H1 (cell line): ENCODE results near the gene USP26. TPM values are rescaled to one million over a fixed set of nuclear protein-coding genes. Genes with fewer than 3 reads are reported as not detected.
"Not testable (repeated sequence)": the region's sequence is repeated elsewhere in the genome, so short reads cannot be mapped to it uniquely, and the experiment has no call there.

Source experiments
- CTCF ChIA-PET: fragments of 300-600 bp; sonication (Branson Sonifier 250); formaldehyde crosslinking; loops from one replicate; lab custom pipeline; 2021; ENCODE audit not compliant: partially characterized antibody; lab: Charles Lee
- POLR2A ChIA-PET: fragments of 300-600 bp; sonication (Branson Sonifier 250); formaldehyde crosslinking; loops from one replicate; lab custom pipeline; 2021; ENCODE audit warnings: inconsistent platforms; ENCODE audit not compliant: partially characterized antibody; lab: Charles Lee
- DNase-seq, 2 experiments: peaks; one replicate each; pipeline versions ENCODE4 v3.0.0 to v3.0.0-alpha.2; 2010 to 2022; ENCODE audit warnings: low spot score in 2 of 2, low read depth in 1 of 2, mixed read lengths in 1 of 2
- FAIRE-seq: peaks from 2 replicates; lab custom pipeline; 2011; peaks lifted over from hg19 to GRCh38; lab: Jason Lieb, UNC
- H2AFZ ChIP-seq: 2 replicates; pipeline ENCODE4 v1.8.1; 2012; ENCODE audit warnings: low read length, inconsistent platforms
- H2AK5ac ChIP-seq: 2 replicates; pipeline ENCODE4 v1.6.1; 2013; ENCODE audit warnings: low read depth, low read length
- H2BK120ac ChIP-seq: replicated peaks from 2 replicates; pipeline ENCODE3; 2013; ENCODE audit warnings: low read depth, low read length, inconsistent platforms
- H2BK12ac ChIP-seq: 2 replicates; pipeline ENCODE4 v1.6.1; 2013; ENCODE audit warnings: low read depth, low read length
- H2BK15ac ChIP-seq: 2 replicates; pipeline ENCODE4 v1.6.1; 2013; ENCODE audit warnings: low read length
- H2BK20ac ChIP-seq: 2 replicates; pipeline ENCODE4 v1.6.1; 2013; ENCODE audit warnings: low read length
- H2BK5ac ChIP-seq: 2 replicates; pipeline ENCODE4 v1.6.1; 2013; ENCODE audit warnings: low read depth, low read length
- H3K14ac ChIP-seq: 2 replicates; pipeline ENCODE4 v1.6.1; 2013; ENCODE audit warnings: inconsistent platforms; ENCODE audit not compliant: insufficient read length
- H3K18ac ChIP-seq: 2 replicates; pipeline ENCODE4 v1.6.1; 2013; ENCODE audit warnings: low read length; ENCODE audit errors: extremely low read depth
- H3K23ac ChIP-seq: 2 replicates; pipeline ENCODE4 v1.6.1; 2013; ENCODE audit warnings: inconsistent platforms; ENCODE audit not compliant: insufficient read length
- H3K23me2 ChIP-seq: 2 replicates; pipeline ENCODE4 v1.6.1; 2013; ENCODE audit warnings: low read depth, low read length
- H3K27ac ChIP-seq: 2 replicates; pipeline ENCODE4 v1.6.1; 2011; ENCODE audit warnings: low read depth, low read length, inconsistent platforms
- H3K27me3 ChIP-seq, 4 experiments: replicated peaks in 1 of 4; 1 replicate in 1 of 4; 2 replicates in 3 of 4; pipeline versions ENCODE4 v1.6.1 to v1.8.1; 2011 to 2013; ENCODE audit warnings: low read length in 3 of 4, mild to moderate bottlenecking in 3 of 4, inconsistent platforms in 2 of 4, mixed read lengths in 2 of 4, moderate library complexity in 1 of 4; ENCODE audit not compliant: control insufficient read depth in 3 of 4, insufficient read depth in 3 of 4; ENCODE audit errors: extremely low read depth in 1 of 4
- H3K36me3 ChIP-seq, 4 experiments: 2 replicates each; pipeline versions ENCODE4 v1.6.1 to v1.8.1; 2011 to 2013; ENCODE audit warnings: mild to moderate bottlenecking in 4 of 4, low read length in 3 of 4, moderate library complexity in 2 of 4, control low read depth in 1 of 4, inconsistent platforms in 1 of 4; ENCODE audit not compliant: insufficient read depth in 4 of 4, control insufficient read depth in 2 of 4
- H3K4ac ChIP-seq: replicated peaks from 2 replicates; pipeline ENCODE3; 2013; ENCODE audit warnings: low read length, low read depth, mixed read lengths, inconsistent platforms; ENCODE audit not compliant: insufficient read length
- H3K4me1 ChIP-seq, 4 experiments: replicated peaks in 1 of 4; 1 replicate in 1 of 4; 2 replicates in 3 of 4; pipeline versions ENCODE4 v1.6.1 to v1.8.1; 2011 to 2013; ENCODE audit warnings: low read length in 3 of 4, inconsistent platforms in 2 of 4, mixed read lengths in 1 of 4; ENCODE audit not compliant: insufficient read depth in 4 of 4, control insufficient read depth in 3 of 4
- H3K4me2 ChIP-seq, 2 experiments: 2 replicates each; pipeline versions ENCODE4 v1.6.1 to v1.8.1; 2011 to 2013; ENCODE audit warnings: low read depth in 2 of 2, low read length in 2 of 2, control low read depth in 1 of 2, inconsistent platforms in 1 of 2, mild to moderate bottlenecking in 1 of 2; ENCODE audit not compliant: insufficient read depth in 1 of 2
- H3K4me3 ChIP-seq, 4 experiments: fragments of 200-600, 300-600 bp in 1 of 4; sonication (generic), shearing (Covaris generic), sonication (Bioruptor Twin) in 1 of 4; 2 replicates each; pipeline versions ENCODE4 v1.5.1 to v1.8.1; 2011 to 2016; ENCODE audit warnings: low read length in 4 of 4, low read depth in 3 of 4, control low read depth in 2 of 4, inconsistent platforms in 2 of 4, mild to moderate bottlenecking in 2 of 4, mixed read lengths in 1 of 4, moderate library complexity in 1 of 4; ENCODE audit not compliant: insufficient read depth in 2 of 4; ENCODE audit errors: extremely low read depth in 1 of 4
- H3K56ac ChIP-seq: replicated peaks from 2 replicates; pipeline ENCODE3; 2013; ENCODE audit warnings: low read depth, mild to moderate bottlenecking, mixed read lengths, low read length, inconsistent platforms; ENCODE audit not compliant: insufficient read length
- H3K79me1 ChIP-seq: 2 replicates; pipeline ENCODE4 v1.6.1; 2013; ENCODE audit warnings: low read depth, low read length, control low read depth
- H3K79me2 ChIP-seq, 2 experiments: 2 replicates each; pipeline versions ENCODE4 v1.6.1 to v1.8.1; 2012 to 2013; ENCODE audit warnings: low read length in 2 of 2, mild to moderate bottlenecking in 2 of 2, inconsistent platforms in 1 of 2; ENCODE audit not compliant: insufficient read depth in 2 of 2, control insufficient read depth in 1 of 2
- H3K9ac ChIP-seq, 4 experiments: replicated peaks in 1 of 4; 1 replicate in 1 of 4; 2 replicates in 3 of 4; pipeline versions ENCODE4 v1.6.1 to v1.8.1; 2011 to 2013; ENCODE audit warnings: low read depth in 3 of 4, low read length in 3 of 4, control low read depth in 2 of 4, mild to moderate bottlenecking in 2 of 4, moderate library complexity in 2 of 4, inconsistent platforms in 1 of 4; ENCODE audit errors: extremely low read depth in 1 of 4
- H3K9me3 ChIP-seq, 2 experiments: 2 replicates each; pipeline versions ENCODE4 v1.6.1 to v1.8.1; 2012 to 2013; ENCODE audit warnings: mild to moderate bottlenecking in 2 of 2, moderate library complexity in 2 of 2, control low read depth in 1 of 2, inconsistent platforms in 1 of 2, low read depth in 1 of 2, low read length in 1 of 2, mixed read lengths in 1 of 2; ENCODE audit not compliant: insufficient read depth in 2 of 2
- H4K20me1 ChIP-seq, 2 experiments: replicated peaks in 1 of 2; 2 replicates each; pipeline versions ENCODE3 to v1.8.1; 2011 to 2013; ENCODE audit warnings: inconsistent platforms in 2 of 2, low read length in 2 of 2, mild to moderate bottlenecking in 1 of 2; ENCODE audit not compliant: insufficient read depth in 2 of 2, control insufficient read depth in 1 of 2
- H4K5ac ChIP-seq: 2 replicates; pipeline ENCODE4 v1.6.1; 2013; ENCODE audit warnings: low read length, low read depth, mixed read lengths, inconsistent platforms; ENCODE audit not compliant: insufficient read length
- H4K8ac ChIP-seq: 2 replicates; pipeline ENCODE4 v1.8.0; 2013; ENCODE audit warnings: mild to moderate bottlenecking, moderate library complexity, low read length, inconsistent platforms; ENCODE audit not compliant: insufficient read depth; ENCODE audit errors: extremely low read depth
- H4K91ac ChIP-seq: replicated peaks from 2 replicates; pipeline ENCODE3; 2013; ENCODE audit warnings: low read length, mixed read lengths, inconsistent platforms; ENCODE audit not compliant: insufficient read length
- ASH2L ChIP-seq: fragments of 200-600, 300-600 bp; sonication (generic); IDR thresholded peaks from one replicate; pipeline ENCODE4 v1.7.1; 2017; ENCODE audit warnings: low read length
- FOSL1 ChIP-seq: IDR thresholded peaks from 2 replicates; pipeline ENCODE4 v1.6.1; 2011; ENCODE audit warnings: mild to moderate bottlenecking, low read depth, low read length, moderate library complexity; ENCODE audit not compliant: insufficient read depth
- MAFK ChIP-seq: IDR thresholded peaks from 2 replicates; pipeline ENCODE4 v1.6.1; 2012; ENCODE audit warnings: low read depth, mild to moderate bottlenecking, improper control_type of control experiment, low read length
- WGBS, 2 experiments: shearing (Covaris generic) in 1 of 2; methylation state at CpG; one replicate each; pipeline versions ENCODE4 v1.1.6 to v1.1.7; 2013 to 2015; ENCODE audit warnings: low lambda C conversion rate in 2 of 2, mixed read lengths in 2 of 2, inconsistent platforms in 1 of 2, low coverage in 1 of 2, missing lambda C conversion rate in 1 of 2; ENCODE audit not compliant: insufficient replicate concordance in 2 of 2, insufficient coverage in 1 of 2, insufficient read length in 1 of 2; ENCODE audit errors: extremely low coverage in 1 of 2, missing lambda C conversion rate in 1 of 2; 5-methylcytosine and 5-hydroxymethylcytosine counted together
- polyA plus RNA-seq, 7 experiments: library from polyadenylated mRNA; depleted of rRNA in 3 of 7; stranded (reverse) in 5 of 7; unstranded in 2 of 7; fragments of >200 nt in 5 of 7; fragments of 200-250 nt in 2 of 7; gene quantifications; 1 replicate in 5 of 7; 2 replicates in 1 of 7; 4 replicates in 1 of 7; pipeline versions ENCODE4 v1.2.1 to v1.2.3, GENCODE V29; 2011 to 2013; ENCODE audit warnings: missing spikeins in 2 of 7, mixed read lengths in 2 of 7
- total RNA-seq: library from RNA; stranded (reverse); fragmentation: NEBNext Ultra II Directional; extraction: Animal tissue kit (Norgen Biotek cat#: 25700); gene quantifications from 2 replicates; pipeline ENCODE4 v1.2.1, GENCODE V29; 2021

Gene USP26
- total and polyA plus RNA-seq, 2 of the 8 experiments (the other 6 are each of a cell fraction or from before 2014, with no cell fraction given), result not detected

DNA sequence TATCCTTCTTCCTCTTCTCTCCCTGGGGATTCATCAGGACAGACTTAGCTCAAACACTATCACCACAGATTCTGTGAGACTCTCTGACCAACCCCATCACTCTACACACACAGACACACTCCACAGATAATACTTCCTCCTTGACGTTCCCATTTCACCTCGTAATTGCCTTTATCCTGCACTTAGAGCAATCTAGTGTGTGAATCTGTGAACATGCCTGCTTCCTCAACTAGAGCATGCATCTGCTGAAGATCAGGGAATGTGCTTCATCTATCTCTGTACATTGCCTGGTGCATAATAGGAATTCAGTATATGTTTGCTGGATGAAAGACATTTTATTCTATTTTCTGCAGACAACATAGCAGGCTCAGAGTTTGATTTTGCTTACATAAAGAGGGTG lies 113.4 kb downstream of the USP26 start (continued):
- TF ChIP-seq FOSL1, result no peak
- TF ChIP-seq MAFK, result no peak
- no peak for TF ChIP-seq ASH2L

DNA sequence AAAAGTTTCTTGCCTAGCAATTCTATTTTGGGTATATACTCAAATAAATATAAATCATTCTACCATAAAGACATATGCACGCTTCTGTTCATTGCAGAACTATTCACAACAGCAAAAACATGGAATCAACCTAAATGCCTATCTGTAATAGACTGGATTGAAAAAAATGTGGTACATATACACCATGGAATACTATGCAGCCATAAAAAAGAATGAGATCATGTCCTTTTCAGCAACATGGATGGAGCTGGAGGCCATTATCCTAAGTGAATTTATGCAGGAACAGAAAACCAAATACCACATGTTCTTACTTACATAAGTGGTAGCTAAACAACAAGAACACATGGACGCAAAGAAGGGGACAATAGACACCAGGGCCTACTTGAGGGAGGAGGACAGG lies 116.9 kb downstream of the USP26 start:
- DNase-seq, H2BK120ac ChIP-seq, H3K27ac ChIP-seq, H2BK12ac ChIP-seq, H4K91ac ChIP-seq, H3K4me3 ChIP-seq, H3K4me2 ChIP-seq, H3K9me3 ChIP-seq, H2AK5ac ChIP-seq, POLR2A ChIA-PET, FAIRE-seq, H3K36me3 ChIP-seq, H4K20me1 ChIP-seq, H4K5ac ChIP-seq, H3K18ac ChIP-seq, H2BK20ac ChIP-seq, H3K4ac ChIP-seq, H3K4me1 ChIP-seq, H4K8ac ChIP-seq, H3K79me1 ChIP-seq, H2BK5ac ChIP-seq, H3K9ac ChIP-seq, H3K27me3 ChIP-seq, H2AFZ ChIP-seq, H3K23me2 ChIP-seq, H3K56ac ChIP-seq, H3K23ac ChIP-seq, H3K79me2 ChIP-seq, H3K14ac ChIP-seq, H2BK15ac ChIP-seq: not testable (repeated sequence)
- 91% methylated on average over 2 of the region's 2 CpGs; no CpG with 5 or more reads in 1 of the 2 experiments for WGBS, 2 experiments
- CTCF ChIA-PET, result interaction anchor here (0.6 kb wide), 1 partner anchor 155 kb away, joined by 3 read pairs; no protein-coding TSS in a partner anchor
